ENCODE results near the gene NFATC2.
"Not testable (repeated sequence)": the region's sequence is repeated elsewhere in the genome, so short reads cannot be mapped to it uniquely, and the experiment has no call there.

Gene NFATC2

GRCh38 chr20:51493346-51493791, 49.1 kb downstream of the NFATC2 start:
- DNase-seq, result no peak

DNA sequence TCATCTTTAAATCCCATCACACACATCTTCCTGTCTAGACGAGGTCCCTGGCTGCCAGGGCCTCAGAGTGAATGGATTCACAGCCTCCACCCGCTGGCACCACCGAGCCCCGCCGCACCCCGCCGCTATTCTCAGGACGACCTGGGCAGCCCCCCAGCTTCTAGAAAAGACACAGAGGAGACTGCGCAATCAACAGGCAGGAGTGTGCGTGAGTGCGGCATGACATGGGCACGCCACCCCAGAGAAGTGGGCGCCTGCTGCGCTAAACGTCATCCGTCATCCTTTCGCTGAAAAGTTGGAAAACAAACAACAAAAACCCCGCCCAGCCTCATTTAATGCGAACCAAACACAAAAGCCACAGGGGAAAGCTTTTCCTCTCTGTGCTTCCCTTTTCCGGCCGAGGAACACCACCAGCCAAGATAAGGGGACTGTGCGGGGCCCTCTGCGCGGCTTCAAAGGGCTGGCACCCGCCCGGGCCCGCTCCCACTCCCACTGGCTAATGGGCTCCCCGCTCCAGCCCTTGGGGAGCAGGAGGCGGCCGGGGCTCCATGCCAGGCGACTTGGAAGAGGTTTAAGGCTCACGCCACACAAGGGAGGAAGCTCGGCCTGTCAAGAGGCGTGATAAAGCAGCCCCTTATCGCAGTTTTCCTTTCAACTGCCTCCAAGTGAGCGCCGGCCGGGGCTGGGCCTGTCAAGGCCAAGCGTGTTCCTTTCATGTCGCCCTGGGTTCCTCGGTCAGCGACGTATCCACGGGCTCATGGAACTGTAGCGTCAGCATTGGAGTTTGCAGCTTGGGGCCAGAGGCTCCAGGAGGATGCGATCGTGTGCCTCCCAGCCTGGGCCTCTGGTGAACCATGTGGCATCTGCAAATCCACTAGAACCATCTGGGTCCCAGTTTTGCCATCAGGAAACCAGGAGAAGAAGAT, 50.1 kb downstream of the NFATC2 start:
- peak; percentile 41 for DNase-seq

- no peak for DNase-seq
Observed at GRCh38 chr20:51491393-51491792, 51.1 kb downstream of the NFATC2 start.

GRCh38 chr20:51490635-51491034, 51.9 kb downstream of the NFATC2 start:
- DNase-seq, result no peak

DNA sequence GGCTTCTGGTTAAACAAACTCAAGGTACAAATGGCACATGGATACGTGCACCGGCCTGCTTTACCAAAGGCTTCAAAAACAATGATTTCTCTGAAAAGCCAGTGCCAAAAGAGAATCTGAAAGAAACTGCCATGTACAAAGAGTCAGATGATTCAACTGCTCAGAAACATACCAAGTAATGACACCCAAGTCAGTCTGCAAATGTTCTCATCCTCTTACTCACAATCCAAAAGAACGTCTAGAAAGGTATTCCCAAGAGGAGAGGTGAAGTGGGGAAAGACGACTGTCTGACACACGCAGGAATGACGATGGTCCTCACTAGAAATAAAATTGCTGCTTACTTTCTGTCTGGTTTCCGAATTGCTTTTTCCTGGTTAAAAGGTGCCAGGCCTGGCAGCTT, 52.9 kb downstream of the NFATC2 start:
- DNase-seq, result no peak

- DNase-seq, result no peak
Observed at GRCh38 chr20:51488331-51488730, 54.2 kb downstream of the NFATC2 start.

DNA sequence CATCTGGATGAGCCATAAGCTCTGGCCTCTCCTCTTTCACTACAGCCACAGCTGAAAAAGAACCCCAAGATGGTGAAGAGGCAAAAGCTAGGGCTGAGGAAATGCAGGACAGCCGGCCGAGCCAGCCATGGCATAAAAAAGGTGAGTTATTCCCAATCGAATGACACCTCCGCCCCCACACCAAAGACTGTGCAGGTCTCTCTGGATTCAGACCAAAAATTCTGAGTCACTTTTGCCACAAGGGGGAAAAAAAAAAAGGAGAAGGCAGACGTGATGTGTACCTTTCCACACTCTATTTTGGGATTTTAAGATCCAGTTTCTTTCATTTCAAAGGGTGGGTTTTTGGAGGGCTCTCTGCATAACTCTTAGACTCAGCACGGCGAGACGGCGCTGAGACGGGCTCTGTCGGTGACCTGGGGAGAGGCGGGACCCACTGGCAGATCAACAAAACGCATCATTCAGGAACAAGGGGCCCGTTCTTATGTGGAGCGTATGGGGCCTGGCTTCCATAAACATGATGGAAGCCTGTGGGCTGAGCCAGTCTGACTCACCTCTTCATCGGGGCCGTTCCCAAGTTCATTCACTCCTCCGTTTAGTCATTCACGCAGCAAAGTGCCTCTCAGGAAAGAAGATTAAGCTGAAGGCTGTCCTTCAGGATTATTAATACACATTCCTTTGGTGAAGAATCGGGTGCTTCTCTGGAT, 54.8 kb downstream of the NFATC2 start:
- no peak for DNase-seq

GRCh38 chr20:51487076-51487475, 55.4 kb downstream of the NFATC2 start:
- no peak for DNase-seq

DNA sequence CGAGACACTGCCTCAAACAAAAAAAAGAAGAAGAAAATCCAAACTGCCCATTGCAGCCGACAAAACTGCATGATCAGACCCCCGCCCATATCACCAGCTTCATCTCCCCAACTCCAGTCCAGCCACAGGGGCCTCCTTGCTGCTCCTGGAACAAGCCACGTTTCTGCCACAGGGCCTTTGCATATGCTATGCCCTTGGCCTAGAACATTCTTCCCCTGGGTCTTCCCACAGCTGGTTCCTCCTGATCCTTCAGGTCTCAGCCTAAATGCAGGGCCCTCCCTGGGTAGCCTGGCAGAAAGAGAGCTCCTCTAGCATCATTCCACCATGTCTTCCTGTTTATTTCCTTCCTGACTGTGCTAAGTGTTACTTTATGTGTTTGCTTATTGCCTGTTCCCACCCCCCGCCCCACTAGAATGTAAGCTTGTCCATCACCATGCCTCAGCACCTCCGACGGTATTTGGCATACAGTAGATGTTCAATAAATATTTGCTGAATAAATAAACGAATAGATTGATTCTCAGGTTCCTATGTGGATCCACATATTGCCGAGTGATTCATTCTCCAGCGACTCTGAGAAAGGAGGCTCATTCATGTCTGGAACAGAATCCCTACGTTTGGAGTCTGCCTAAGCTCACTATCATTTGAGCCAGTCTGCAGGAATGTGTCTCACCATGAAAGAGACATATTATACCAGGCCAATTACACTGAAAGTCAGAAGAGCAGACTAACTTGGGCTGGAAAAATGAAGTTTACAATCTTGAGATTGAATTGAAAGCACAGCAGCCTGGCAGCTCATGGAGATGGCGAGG, 56.1 kb downstream of the NFATC2 start:
- no peak for DNase-seq

DNA sequence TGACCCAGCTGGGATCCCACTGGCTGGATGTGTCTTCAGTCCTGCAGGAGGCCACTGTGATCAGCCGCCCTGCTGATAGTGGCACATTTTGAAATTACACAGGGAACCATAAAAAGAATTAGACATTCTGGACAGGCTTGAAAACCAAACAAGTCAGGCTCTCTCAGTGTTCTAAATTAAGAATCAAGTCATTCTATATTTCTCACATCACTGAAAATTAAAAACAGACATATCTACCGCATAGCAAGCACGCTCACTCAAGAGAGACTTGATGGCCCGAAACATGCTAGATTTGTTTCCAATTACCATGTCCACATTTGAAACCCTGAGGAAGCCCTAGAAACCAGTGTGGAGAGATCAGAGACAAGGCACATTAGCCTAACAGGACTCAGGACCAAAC, 57.7 kb downstream of the NFATC2 start:
- DNase-seq, result no peak

DNA sequence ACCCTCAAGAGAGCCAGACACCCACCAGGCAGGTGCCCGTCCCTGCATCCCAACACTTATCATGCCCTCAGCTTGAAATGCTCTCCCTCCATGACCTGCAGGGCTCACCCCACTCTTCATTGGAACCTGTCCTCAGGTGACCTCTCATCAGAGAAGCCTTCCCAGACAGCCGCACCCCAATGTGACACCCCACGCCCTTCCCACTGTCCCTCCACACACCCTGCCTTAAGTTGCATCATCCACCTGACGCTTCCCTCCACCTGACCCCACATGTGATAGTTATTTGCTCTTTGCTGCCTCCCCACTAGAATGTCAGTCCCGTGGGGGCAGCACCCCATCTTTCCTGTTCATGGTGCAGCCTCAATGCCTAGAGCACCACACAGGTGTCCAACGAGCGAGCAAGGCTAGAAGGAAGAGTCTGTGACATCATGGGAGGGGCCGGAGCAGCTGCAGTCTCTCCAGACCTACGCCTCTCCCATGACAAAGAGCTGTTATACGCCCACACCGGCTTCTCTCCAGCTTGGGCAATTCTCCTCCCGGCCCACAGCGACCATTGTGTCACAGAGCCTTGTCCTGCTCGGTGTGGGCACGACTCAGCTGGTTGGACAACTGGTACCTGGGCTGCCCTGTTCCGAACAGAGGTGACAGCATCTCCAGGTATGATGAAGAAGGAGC, 58.2 kb downstream of the NFATC2 start:
- DNase-seq, result no peak

DNA sequence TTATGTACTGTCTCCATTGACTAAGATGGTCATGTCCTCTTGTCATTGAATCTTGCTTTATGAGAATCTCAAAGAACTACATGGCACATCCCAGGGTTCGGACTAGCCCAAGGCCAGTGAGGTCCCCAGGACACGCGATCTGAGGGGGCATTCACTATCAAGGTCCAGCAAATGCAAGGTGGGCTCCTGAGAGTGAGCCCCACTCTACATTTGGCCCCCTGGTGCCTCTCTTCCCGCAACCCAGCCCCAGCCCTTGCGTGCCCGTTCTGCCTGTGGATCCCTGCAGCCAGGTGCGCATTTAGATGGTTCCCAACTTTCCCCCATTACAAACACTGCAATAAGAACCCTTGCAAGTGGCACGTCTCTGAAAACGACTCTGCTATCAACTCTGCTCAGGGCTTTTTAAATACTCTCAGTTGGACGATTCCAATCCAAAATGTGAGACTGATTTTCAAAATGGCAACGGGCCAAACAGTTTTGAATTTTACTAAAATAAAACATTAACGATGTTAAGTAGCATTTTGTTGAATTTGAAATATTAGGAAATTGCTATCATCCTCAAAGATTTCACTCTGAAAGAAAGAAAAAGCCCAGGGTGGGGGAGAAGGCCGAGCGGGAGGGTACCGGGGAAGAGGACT, 59.6 kb downstream of the NFATC2 start:
- no peak for DNase-seq

- DNase-seq, result no peak
Observed at GRCh38 chr20:51481341-51481914, 61.1 kb downstream of the NFATC2 start.

DNA sequence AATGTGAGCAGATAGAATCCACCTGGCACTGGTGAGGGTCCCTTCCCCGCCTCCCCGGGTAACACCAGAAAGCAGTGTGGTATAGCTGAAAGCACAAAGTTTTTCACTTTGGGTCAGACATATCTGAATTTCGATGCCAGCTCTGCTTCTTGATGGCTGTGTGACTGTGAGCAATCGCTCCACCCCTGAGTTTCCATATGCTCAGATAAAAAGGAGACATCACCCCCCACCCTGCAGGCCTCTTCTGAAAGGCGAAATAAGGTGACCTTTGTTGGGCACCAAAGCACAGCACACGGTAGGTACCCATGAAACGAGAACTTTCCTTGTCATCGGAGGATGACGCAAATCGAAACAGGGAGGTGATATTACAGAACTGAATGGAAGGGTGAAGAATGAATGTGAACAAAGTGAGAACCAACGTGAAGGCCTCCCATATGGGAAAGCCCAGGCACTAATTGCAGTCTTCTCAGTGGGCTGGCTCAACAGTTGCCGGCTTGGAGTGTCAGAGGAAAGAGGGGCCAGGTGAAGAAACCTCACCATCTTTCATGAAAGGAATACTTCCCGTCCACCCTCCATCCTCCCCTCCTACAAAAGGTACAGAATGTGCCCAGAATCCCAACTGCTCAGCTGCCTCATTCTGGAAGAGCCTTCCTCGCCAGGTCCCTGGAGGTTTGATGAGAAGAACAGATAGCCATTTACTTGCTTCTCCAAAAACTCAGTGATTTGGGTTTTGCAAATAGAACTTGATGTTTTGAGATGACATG, 61.8 kb downstream of the NFATC2 start:
- DNase-seq, result no peak

DNA sequence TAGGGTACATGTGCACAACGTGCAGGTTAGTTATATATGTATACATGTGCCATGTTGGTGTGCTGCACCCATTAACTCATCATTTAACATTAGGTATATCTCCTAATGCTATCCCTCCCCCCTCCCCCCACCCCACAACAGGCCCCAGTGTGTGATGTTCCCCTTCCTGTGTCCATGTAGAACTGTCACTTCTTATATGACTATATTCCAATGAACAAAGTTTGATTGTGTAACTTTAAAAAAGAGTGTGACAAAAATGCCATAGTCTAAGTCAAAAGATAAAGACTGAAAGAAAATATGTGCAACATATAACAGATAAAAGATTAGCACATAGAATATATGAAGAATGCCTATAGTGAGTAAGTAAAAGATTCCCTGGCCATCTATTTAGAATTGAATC, 66.4 kb downstream of the NFATC2 start:
- DNase-seq, result not testable (repeated sequence)

DNA sequence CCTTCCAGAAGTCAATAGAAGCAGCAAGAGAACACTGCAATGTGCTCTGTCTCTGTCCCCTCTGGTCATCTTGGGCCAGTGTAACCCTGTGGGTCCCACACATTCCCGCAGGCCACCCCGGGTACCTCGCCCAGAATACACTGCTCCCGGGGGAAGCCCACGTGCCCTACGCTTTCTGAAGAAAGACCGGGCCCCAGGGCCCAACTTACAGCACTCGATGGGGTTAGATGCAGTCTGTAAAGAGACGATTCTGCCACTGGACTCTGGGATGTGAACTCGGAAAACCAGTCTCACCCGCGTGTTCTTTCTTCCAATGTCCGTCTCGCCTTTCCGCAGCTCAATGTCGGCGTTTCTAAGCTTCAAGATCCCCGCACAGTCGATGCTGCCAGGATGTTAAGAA, 68.7 kb downstream of the NFATC2 start:
- no peak for DNase-seq

- DNase-seq, result no peak
Observed at GRCh38 chr20:51473256-51473655, 69.3 kb downstream of the NFATC2 start.

- no peak for DNase-seq
Observed at GRCh38 chr20:51470907-51471411, 71.6 kb downstream of the NFATC2 start.

DNA sequence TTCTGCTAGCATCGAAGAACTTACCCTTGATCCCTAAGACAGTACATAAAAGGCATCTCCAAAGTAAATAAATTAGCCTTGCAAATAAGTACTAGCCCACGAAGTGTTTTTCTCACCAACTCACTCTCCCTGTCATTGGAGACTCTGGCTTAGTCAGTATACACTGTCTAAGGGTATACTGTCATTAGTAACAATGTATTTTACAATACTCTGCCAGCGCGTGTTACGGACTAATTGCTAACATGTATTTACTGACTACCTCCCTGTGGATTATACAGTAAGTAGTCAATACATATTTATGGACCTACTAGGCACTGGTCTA, 72.1 kb downstream of the NFATC2 start:
- DNase-seq, result no peak

DNA sequence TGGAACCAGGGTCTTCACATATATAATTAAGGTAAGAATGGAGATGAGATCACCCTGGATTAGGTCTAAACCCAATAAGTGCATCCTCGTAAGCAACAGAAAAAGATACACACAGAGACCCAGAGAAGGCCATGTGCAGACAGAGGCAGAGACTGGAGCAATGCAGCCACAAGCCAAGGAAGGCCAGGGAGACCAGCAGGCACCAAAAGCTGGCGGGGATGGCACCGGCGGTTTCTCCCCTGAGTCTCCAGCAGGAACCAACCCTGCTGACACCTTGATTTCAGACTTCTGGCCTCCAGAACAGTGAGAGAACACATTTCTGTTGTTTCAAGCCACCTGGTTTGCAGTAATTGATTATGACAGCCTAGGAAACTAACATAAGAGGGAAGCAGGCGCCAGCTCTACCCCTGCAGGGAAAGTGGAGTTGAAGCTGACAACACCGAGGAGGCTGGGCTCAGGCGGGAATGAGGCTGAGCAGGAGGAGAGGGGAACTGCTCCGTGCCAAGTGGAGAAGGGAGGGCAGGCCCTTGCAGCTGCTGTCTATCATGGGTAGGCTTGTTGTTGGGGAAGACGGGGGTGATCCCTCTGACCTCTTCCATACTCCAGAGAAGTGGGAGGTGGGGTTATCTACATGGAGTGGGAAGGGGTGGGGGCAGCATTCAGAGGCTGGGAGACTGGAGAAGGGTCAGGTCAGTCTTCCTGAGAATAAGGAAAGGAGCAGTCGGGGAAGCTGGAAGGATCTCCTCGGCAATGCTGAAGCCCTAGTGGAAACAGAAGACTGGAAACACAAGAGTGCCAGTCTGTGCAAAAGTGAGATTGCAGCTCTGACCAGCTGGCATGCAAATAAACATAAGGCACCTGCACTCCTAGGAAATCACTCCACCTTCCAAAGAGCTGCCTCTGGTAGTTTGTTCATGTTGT, 72.7 kb downstream of the NFATC2 start:
- peak; percentile 59 for DNase-seq
